Germinal center (tissue), 1 donor: ENCODE data around the gene ADAD1.

Experiments used
- DNase-seq: peaks from one replicate; pipeline ENCODE4 v3.0.0; 2012; ENCODE audit warnings: mixed read lengths, low spot score

Gene ADAD1

GRCh38 chr4:122456231-122457116, 77.7 kb downstream of the ADAD1 start, which contains the start of gene IL2:
TSS of gene IL2 (minus strand) at chr4:122456725. CDS start at chr4:122456440, 285 bp downstream.
- no peak for DNase-seq

DNA sequence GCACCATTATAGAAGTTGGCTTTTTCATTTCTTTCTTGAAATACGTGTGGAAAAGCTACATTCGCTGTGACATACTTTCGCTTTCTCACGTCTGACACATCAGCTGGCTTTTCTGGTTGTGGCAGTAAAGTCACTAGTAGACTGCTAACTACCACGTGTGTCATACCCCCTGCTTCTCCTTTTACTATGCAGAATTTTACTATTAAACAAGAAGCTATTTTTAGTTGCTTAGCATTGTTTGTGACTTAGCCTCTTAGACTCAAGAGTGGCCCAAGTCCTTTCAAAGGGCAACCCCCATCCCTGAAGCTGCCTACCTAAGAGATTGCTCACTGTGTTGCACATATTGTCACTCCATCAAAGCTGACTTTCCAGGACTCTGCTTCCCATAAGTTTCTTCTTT, 79.8 kb downstream of the ADAD1 start:
- DNase-seq: no peak

GRCh38 chr4:122469457-122469856, 90.6 kb downstream of the ADAD1 start:
- no peak for DNase-seq

DNA sequence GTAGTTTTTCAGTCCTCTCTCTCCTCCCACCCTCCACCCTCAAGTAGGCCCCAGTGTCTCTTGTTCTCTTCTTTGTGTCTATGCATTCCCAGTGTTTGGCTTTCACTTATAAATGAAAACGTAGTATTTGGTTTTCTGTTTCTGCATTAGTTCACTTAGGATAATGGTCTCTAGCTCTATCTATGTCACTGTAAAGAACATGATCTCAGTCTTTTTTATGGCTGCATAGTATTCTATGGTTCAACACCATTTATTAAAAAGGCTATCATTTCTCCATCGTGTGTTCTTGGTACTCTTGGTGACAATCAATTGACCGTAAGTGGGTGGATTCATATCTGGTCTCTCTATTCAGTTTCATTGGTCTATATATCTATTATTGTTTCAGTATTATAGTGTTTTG, 96.4 kb downstream of the ADAD1 start:
- DNase-seq: no peak

GRCh38 chr4:122476126-122476525, 97.3 kb downstream of the ADAD1 start:
- no peak for DNase-seq

DNA sequence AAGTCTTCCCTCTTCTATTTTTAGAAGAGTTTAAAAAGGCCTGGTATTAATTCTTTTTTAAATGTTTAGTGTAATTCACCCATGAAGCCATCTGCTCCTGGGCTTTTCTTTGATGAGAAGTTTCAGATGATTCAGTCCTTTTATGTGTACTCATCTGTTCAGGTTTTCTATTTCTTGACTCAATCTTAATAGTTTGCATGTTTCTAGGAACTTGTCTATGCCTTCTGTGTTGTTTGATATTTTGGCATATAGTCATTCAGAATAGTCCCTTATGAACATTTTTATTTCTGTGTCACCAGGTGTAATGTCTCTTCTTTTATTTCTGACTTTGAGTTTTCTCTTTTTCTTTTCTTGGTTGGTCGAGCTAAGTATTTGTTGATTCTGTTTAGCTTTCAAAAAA, 97.9 kb downstream of the ADAD1 start:
- no peak for DNase-seq
